Testis (tissue), 5 donors: ENCODE data around the gene HEBP2. TPM values are rescaled to one million over a fixed set of nuclear protein-coding genes. Genes with fewer than 3 reads are reported as not detected.
"Not testable (repeated sequence)": the region's sequence is repeated elsewhere in the genome, so short reads cannot be mapped to it uniquely, and the experiment has no call there.

Experiments
- DNase-seq: peaks from one replicate; pipeline ENCODE4 v3.0.0-alpha.2; 2019
- H3K27ac ChIP-seq, 2 donors: fragments of 200-600 bp; sonication (generic); one replicate each; pipeline ENCODE4 v1.5.1; 2019
- H3K27me3 ChIP-seq: fragments of 200-600 bp; sonication (generic); one replicate; pipeline ENCODE4 v1.5.1; 2019
- H3K36me3 ChIP-seq: fragments of 200-600 bp; sonication (generic); one replicate; pipeline ENCODE4 v1.5.1; 2017; ENCODE audit warnings: low read depth; ENCODE audit errors: missing control alignments
- H3K4me1 ChIP-seq: fragments of 200-600 bp; sonication (generic); one replicate; pipeline ENCODE4 v1.5.1; 2019
- H3K4me3 ChIP-seq, 2 donors: fragments of 200-600 bp; sonication (generic); one replicate each; pipeline ENCODE4 v1.5.1; 2017 to 2019
- H3K9me3 ChIP-seq: fragments of 200-600 bp; sonication (generic); one replicate; pipeline ENCODE4 v1.5.1; 2017
- POLR2A ChIP-seq: fragments of 450-650 bp; IDR thresholded peaks from one replicate; pipeline ENCODE4 v1.6.1; 2017; ENCODE audit warnings: antibody characterized with exemption, mild to moderate bottlenecking, moderate library complexity
- WGBS, 2 donors: methylation state at CpG; one replicate each; pipeline ENCODE4 v1.1.5; 2018; 5-methylcytosine and 5-hydroxymethylcytosine counted together
- intact Hi-C: fragments of 100-400 bp; cut with DNase I; formaldehyde crosslinking; loops from one replicate; pipeline ENCODE4 v1.15.1; 2023; ENCODE audit warnings: low total_unique reads
- long read RNA-seq, 2 donors: transcript quantifications; one replicate each; lab custom pipeline, GENCODE V29; 2026
- polyA plus RNA-seq: library from polyadenylated mRNA; stranded (reverse); fragments of 350-450 nt; fragmentation: Illumina TruSeq; extraction: RNeasy Lipid Tissue Mini Kit (QIAGEN cat#74804); gene quantifications from one replicate; pipeline ENCODE4 v1.2.3, GENCODE V29; 2014; ENCODE audit warnings: low read depth, low replicate concordance; ENCODE audit not compliant: insufficient read depth
- total RNA-seq, 2 donors: library from RNA; depleted of rRNA; stranded (reverse); fragments of >200 nt; gene quantifications; one replicate each; pipeline ENCODE4 v1.2.3, GENCODE V29; 2016
- TF ChIP-seq, protein P1 (sequence below), 3 experiments: fragments of 450-650 bp in 2 of 3; fragments of 200-600 bp in 1 of 3; sonication (generic) in 1 of 3; IDR thresholded peaks; one replicate each; pipeline ENCODE4 v1.5.1; 2016 to 2019; ENCODE audit warnings: antibody characterized with exemption in 3 of 3, mild to moderate bottlenecking in 2 of 3, moderate library complexity in 1 of 3

The HEBP2 gene, protein sequence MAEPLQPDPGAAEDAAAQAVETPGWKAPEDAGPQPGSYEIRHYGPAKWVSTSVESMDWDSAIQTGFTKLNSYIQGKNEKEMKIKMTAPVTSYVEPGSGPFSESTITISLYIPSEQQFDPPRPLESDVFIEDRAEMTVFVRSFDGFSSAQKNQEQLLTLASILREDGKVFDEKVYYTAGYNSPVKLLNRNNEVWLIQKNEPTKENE
- total RNA-seq (10 to 100 TPM; 12.8 to 16.9 TPM), polyA plus RNA-seq (11.4 TPM)
- long read RNA-seq, donor 1, full-length matches to known transcripts = 24 of 24 reads
- long read RNA-seq, donor 1, partial matches to known transcripts = 0 of 24 reads
- long read RNA-seq, donor 1, other reads (novel, unspliced or antisense) = 0 of 24 reads
- long read RNA-seq, donor 2, full-length matches to known transcripts = 17 of 17 reads
- long read RNA-seq, donor 2, partial matches to known transcripts = 0 of 17 reads
- long read RNA-seq, donor 2, other reads (novel, unspliced or antisense) = 0 of 17 reads

DNA sequence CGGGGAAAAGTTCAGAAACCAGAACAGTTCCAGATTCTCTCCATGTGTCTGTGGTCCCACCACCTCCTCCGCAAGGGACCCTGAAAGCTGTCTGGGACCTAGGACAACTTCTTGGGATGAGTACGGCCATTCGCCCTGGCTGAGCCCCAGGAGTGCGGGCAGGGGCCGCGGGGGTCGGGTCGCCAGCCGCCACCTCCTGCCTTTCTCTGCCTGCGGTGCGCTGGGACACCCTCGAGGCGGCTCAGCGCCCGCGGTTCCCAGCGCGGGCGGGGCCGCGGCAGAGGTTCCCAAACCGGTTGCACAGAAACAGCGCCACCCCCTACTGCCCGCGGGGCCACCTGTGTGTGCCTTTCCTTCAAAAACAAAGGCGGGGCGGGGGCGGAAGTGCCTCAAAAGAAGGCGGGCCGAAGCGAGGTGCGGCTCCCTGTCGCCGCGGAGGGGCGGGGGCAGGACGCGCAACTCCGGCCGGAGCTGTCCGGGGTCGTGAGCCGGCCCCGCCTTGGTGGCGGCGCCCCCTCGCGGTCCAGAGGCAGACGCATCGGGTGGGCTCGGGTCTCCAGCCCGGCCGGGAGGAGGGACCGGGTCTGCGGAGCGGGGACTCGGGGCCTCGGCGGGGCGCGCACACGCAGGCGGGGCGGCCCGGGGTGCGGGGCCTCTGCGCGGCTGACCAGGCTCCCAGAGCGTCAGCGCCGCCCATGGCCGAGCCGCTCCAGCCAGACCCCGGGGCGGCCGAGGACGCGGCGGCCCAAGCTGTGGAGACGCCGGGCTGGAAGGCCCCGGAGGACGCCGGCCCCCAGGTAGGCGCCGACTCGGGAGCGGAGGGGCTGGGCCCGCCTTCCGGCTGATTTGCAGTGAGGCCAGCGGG, at the start of gene HEBP2:
HEBP2 (plus strand) TSS at position 423 of the 865 bp plus-strand sequence; CDS start at position 696, 273 bp downstream.
- Histone ChIP-seq H3K36me3 (no peaks in the 10 kb centered on the region), H3K9me3 (no peaks in the 10 kb centered on the region), H3K27me3 (no peaks in the 10 kb centered on the region), H3K4me1 (no peaks in the 10 kb centered on the region), H3K4me3 (peak within 1 kb of the TSS; percentile 79 to 82), H3K27ac (peak within 1 kb of the TSS; percentile 75 to 89)
- 1 to 4% methylated on average over 9 to 63 of the region's 92 CpGs for WGBS, 2 donors
- intact Hi-C loops = no loop called here
- TF ChIP-seq, protein P1, sequence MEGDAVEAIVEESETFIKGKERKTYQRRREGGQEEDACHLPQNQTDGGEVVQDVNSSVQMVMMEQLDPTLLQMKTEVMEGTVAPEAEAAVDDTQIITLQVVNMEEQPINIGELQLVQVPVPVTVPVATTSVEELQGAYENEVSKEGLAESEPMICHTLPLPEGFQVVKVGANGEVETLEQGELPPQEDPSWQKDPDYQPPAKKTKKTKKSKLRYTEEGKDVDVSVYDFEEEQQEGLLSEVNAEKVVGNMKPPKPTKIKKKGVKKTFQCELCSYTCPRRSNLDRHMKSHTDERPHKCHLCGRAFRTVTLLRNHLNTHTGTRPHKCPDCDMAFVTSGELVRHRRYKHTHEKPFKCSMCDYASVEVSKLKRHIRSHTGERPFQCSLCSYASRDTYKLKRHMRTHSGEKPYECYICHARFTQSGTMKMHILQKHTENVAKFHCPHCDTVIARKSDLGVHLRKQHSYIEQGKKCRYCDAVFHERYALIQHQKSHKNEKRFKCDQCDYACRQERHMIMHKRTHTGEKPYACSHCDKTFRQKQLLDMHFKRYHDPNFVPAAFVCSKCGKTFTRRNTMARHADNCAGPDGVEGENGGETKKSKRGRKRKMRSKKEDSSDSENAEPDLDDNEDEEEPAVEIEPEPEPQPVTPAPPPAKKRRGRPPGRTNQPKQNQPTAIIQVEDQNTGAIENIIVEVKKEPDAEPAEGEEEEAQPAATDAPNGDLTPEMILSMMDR (IDR thresholded peaks at IDR 0.05) = peak; percentile 47 to 74 (median 59)
- TF ChIP-seq POLR2A = no peak
- peak; percentile 95 for DNase-seq

DNA sequence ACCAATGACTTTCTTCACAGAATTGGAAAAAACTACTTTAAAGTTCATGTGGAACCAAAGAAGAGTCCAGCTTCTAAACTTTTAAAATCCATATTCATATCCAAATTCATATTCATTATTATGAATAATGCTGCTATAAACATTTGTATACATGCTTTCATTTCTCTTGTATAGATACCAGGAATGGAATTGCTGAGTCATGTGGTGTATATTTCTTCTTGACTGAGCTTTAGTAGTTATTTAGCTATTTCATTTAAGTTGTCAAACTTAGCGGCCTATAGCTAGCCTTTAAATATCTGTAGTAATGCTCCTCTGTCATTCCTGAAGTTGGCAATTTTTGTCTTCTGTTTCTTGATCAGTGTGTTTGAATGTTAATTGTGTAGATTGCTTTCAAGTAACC, 46.1 kb upstream of the HEBP2 start:
- WGBS, 2 donors = 91% methylated on average over 1 of the region's 1 CpG
- intact Hi-C loops = no loop called here
- no peaks in the 10 kb centered on the region for H3K27me3 ChIP-seq
- DNase-seq = no peak
- no peaks in the 10 kb centered on the region for H3K4me1 ChIP-seq
- no peak overlapping the region for H3K27ac ChIP-seq
- no peak overlapping the region for H3K4me3 ChIP-seq
- TF ChIP-seq, protein P1 (IDR thresholded peaks at IDR 0.05) = no peak
- no peak for TF ChIP-seq POLR2A
- H3K9me3 ChIP-seq = no peaks in the 10 kb centered on the region
- H3K36me3 ChIP-seq = no peaks in the 10 kb centered on the region

DNA sequence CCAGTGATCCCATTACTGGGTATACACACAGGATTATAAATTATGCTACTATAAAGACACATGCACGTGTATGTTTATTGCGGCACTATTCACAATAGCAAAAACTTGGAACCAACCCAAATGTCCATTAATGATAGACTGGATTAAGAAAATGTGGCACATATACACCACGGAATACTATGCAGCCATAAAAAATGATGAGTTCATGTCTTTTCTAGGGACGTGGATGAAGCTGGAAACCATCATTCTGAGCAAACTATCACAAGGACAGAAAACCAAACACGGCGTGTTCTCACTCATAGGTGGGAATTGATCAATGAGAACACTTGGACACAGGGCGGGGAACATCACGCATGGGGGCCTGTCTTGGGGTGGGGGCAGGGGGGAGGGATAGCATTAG, 35.3 kb upstream of the HEBP2 start:
- H3K36me3 ChIP-seq, DNase-seq, H3K4me1 ChIP-seq, intact Hi-C loops, H3K4me3 ChIP-seq, H3K27me3 ChIP-seq, H3K27ac ChIP-seq, H3K9me3 ChIP-seq: not testable (repeated sequence)
- 94 to 95% methylated on average over 8 of the region's 8 CpGs for WGBS, 2 donors

DNA sequence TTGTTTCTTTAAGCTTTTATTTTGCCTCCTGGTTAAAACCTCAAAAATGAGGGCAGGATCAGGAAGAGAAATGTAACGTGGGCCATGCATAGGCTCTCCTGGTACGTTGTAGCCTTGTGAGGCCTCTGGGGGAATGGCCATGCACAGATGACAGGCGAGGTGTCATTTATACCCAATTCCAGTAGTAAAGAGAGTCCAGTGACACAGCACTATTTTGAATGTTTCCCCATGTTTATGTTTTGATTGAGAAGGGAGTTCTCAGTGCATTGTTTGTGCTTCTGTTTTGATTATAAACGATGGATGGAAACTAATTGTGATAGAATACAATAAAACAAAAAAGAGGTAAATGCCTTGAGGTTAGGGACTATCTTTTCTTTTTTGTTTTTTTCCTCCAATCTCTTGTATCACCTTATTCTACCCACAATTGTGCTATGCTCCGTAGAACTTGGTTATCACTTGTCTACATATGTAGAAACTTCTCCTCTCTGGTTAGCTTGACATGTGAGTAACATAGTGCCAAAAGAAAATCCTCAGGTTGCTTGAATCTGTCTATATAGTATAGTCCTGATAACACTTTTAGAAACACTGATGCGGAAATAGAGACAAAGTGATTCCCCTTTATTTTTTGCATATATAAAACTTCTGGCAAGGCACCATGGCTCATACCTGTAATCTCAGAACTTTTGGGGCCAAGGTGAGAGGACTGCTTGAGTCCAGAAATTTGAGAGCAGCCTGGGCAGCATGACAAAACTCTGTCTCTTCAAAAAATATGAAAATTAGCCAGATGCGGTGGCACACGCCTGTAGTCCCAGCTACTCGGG, 33.2 kb upstream of the HEBP2 start:
- no peaks in the 10 kb centered on the region for H3K9me3 ChIP-seq
- intact Hi-C loops = no loop called here
- TF ChIP-seq POLR2A = no peak
- TF ChIP-seq, protein P1 (IDR thresholded peaks at IDR 0.05) = no peak
- no peak overlapping the region for H3K4me3 ChIP-seq
- WGBS, 2 donors = 69 to 81% methylated on average over 9 of the region's 9 CpGs
- H3K27me3 ChIP-seq = no peaks in the 10 kb centered on the region
- no peak overlapping the region for H3K27ac ChIP-seq
- H3K4me1 ChIP-seq = no peaks in the 10 kb centered on the region
- no peak for DNase-seq
- H3K36me3 ChIP-seq = no peaks in the 10 kb centered on the region

DNA sequence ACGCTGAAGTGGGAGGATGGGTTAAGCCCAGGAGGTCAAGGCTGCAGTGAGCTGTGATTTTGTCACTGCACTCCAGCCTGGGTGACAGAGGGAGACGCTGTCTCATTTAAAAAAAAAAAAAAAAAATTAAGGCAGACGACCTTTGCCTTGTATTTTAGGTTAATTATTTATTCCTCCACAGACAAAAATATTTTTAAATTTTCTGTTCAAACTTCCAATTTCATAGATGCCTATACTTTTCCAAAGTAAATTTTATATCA, 32.6 kb upstream of the HEBP2 start:
- no peak for DNase-seq
- Histone ChIP-seq H3K9me3 (no peaks in the 10 kb centered on the region), H3K36me3 (no peaks in the 10 kb centered on the region), H3K27ac (no peak overlapping the region), H3K4me3 (no peak overlapping the region), H3K4me1 (no peaks in the 10 kb centered on the region), H3K27me3 (no peaks in the 10 kb centered on the region)
- WGBS, 2 donors = 69 to 75% methylated on average over 3 of the region's 3 CpGs
- TF ChIP-seq, protein P1 (IDR thresholded peaks at IDR 0.05) = no peak
- no peak for TF ChIP-seq POLR2A
- intact Hi-C loops = no loop called here
